Measurements from ENCODE around the gene RC3H1.

The RC3H1 gene

DNA sequence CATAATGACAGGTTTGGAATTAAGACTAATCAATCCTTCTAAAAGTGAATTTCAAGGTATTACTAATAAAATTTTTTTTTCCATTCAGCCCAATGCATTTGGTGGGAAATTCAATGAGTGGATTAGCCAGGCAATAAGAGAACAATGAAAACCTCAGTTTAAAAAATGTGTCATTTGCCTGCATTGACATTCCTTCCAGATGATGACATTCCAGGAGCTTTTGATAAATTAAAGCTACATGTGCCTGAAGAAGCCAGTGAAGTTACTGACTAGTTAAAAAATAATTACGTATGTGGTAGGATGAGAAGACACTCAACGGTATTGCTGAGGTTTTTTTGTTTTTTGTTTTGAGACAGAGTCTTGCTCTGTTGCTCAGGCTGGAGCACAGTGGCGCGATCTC, 37.9 kb upstream of the RC3H1 start:
- TF ChIP-seq EP300 (IDR thresholded peaks at IDR 0.05; ENCODE audit: borderline replicate concordance) (0 out of 2 replicates have a peak, but pooled peaks have one; percentile 50), TEAD4 (IDR thresholded peaks at IDR 0.05) (peak; percentile 79), EGR1 (IDR thresholded peaks at IDR 0.05) (no peak)
- TF ChIP-seq, protein P1, sequence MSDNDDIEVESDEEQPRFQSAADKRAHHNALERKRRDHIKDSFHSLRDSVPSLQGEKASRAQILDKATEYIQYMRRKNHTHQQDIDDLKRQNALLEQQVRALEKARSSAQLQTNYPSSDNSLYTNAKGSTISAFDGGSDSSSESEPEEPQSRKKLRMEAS (IDR thresholded peaks at IDR 0.05) = peak; percentile 42; the same call in 1 of the 2 replicates

DNA sequence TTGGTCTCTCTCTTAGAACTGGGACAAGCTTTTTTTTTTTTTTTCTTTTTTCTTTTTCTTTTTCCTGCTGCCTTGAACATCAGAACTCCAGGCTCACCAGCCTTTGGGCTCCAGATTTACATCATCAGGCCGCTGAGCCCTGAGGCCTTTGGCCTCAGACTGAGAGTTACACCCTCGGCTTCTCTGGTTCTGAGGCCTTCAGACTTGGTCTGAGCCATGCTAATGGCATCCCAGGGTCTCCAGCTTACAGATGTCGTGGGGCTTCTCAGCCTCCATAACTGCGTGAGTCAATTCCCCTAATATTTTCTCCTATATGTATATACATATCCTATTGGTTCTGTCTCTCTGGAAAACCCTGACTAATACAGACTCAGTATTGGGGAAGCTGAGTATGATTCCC, 36.5 kb upstream of the RC3H1 start:
- TF ChIP-seq TCF12 (IDR thresholded peaks at IDR 0.05; ENCODE audit: low read depth) = no peak
- no peak for TF ChIP-seq FOXM1 (IDR thresholded peaks at IDR 0.05; ENCODE audit: borderline replicate concordance, low read depth)
- TF ChIP-seq NFIC (IDR thresholded peaks at IDR 0.05) = no peak
- TF ChIP-seq, protein P1 (IDR thresholded peaks at IDR 0.05) = no peak
- no peak for TF ChIP-seq RAD21 (IDR thresholded peaks at IDR 0.05; ENCODE audit: low read depth)
- TF ChIP-seq CREB1 (IDR thresholded peaks at IDR 0.05; ENCODE audit: low read depth) = no peak
- no peak for TF ChIP-seq EGR1 (IDR thresholded peaks at IDR 0.05)
- TF ChIP-seq REST (IDR thresholded peaks at IDR 0.05; ENCODE audit: low read depth) = no peak
- TF ChIP-seq ZBTB7A (IDR thresholded peaks at IDR 0.05; ENCODE audit: low read depth) = no peak
- TF ChIP-seq, protein P2, sequence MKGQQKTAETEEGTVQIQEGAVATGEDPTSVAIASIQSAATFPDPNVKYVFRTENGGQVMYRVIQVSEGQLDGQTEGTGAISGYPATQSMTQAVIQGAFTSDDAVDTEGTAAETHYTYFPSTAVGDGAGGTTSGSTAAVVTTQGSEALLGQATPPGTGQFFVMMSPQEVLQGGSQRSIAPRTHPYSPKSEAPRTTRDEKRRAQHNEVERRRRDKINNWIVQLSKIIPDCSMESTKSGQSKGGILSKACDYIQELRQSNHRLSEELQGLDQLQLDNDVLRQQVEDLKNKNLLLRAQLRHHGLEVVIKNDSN (IDR thresholded peaks at IDR 0.05) = no peak
- TF ChIP-seq CEBPB (IDR thresholded peaks at IDR 0.05) = no peak
- TF ChIP-seq TEAD4 (IDR thresholded peaks at IDR 0.05) = no peak

DNA sequence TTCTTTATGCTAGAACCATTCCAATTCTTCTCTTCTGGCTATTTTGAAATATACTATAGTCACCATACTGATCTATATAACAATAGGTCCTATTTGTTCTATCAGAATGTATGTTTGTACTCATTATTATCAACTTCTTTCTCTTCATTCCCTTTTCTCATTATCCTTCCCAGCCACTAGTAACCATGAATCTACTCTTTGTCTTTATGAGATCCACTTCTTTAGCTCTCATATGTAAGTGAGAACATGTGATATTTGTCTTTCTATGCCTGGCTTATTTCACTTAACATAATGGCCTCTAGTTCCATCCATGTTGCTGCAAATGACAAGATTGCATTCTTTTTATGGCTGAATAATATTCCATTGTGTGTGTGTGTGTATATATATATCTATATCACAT, 31.7 kb upstream of the RC3H1 start:
- TF ChIP-seq, protein P1 (IDR thresholded peaks at IDR 0.05) = no peak
- TF ChIP-seq FOXM1 (IDR thresholded peaks at IDR 0.05; ENCODE audit: borderline replicate concordance, low read depth) (no peak), CEBPB (IDR thresholded peaks at IDR 0.05) (no peak), TCF12 (IDR thresholded peaks at IDR 0.05; ENCODE audit: low read depth) (no peak), REST (IDR thresholded peaks at IDR 0.05; ENCODE audit: low read depth) (no peak), YY1 (IDR thresholded peaks at IDR 0.05; ENCODE audit: low read depth) (no peak), ZBTB7A (IDR thresholded peaks at IDR 0.05; ENCODE audit: low read depth) (no peak)
- TF ChIP-seq, protein P2 (IDR thresholded peaks at IDR 0.05) = no peak

GRCh38 chr1:174052621-174053020, 30.5 kb upstream of the RC3H1 start:
- no peak for TF ChIP-seq YY1 (IDR thresholded peaks at IDR 0.05; ENCODE audit: low read depth)

- TF ChIP-seq ZBTB7A (IDR thresholded peaks at IDR 0.05; ENCODE audit: low read depth) (no peak), CREB1 (IDR thresholded peaks at IDR 0.05; ENCODE audit: low read depth) (no peak), TEAD4 (IDR thresholded peaks at IDR 0.05) (no peak), FOXM1 (IDR thresholded peaks at IDR 0.05; ENCODE audit: borderline replicate concordance, low read depth) (no peak), YY1 (IDR thresholded peaks at IDR 0.05; ENCODE audit: low read depth) (no peak), NFIC (IDR thresholded peaks at IDR 0.05) (no peak), REST (IDR thresholded peaks at IDR 0.05; ENCODE audit: low read depth) (no peak), CEBPB (IDR thresholded peaks at IDR 0.05) (no peak), TCF12 (IDR thresholded peaks at IDR 0.05; ENCODE audit: low read depth) (no peak), RAD21 (IDR thresholded peaks at IDR 0.05; ENCODE audit: low read depth) (no peak), EP300 (IDR thresholded peaks at IDR 0.05; ENCODE audit: borderline replicate concordance) (no peak), TAF1 (IDR thresholded peaks at IDR 0.05; ENCODE audit: low read depth) (no peak), EGR1 (IDR thresholded peaks at IDR 0.05) (no peak)
- TF ChIP-seq, protein P2 (IDR thresholded peaks at IDR 0.05) = no peak
- TF ChIP-seq, protein P1 (IDR thresholded peaks at IDR 0.05) = no peak
Observed at GRCh38 chr1:174051956-174052355, 29.8 kb upstream of the RC3H1 start.
